Anterior cingulate cortex (tissue), 58 donors: ENCODE data around the gene LTBP1.
"Not testable (repeated sequence)": the region's sequence is repeated elsewhere in the genome, so short reads cannot be mapped to it uniquely, and the experiment has no call there.

Experiments
- DNase-seq, 58 donors: peaks; one replicate each; lab custom pipeline; 2025; lab: John Stamatoyannopoulos, UW

Gene LTBP1, protein sequence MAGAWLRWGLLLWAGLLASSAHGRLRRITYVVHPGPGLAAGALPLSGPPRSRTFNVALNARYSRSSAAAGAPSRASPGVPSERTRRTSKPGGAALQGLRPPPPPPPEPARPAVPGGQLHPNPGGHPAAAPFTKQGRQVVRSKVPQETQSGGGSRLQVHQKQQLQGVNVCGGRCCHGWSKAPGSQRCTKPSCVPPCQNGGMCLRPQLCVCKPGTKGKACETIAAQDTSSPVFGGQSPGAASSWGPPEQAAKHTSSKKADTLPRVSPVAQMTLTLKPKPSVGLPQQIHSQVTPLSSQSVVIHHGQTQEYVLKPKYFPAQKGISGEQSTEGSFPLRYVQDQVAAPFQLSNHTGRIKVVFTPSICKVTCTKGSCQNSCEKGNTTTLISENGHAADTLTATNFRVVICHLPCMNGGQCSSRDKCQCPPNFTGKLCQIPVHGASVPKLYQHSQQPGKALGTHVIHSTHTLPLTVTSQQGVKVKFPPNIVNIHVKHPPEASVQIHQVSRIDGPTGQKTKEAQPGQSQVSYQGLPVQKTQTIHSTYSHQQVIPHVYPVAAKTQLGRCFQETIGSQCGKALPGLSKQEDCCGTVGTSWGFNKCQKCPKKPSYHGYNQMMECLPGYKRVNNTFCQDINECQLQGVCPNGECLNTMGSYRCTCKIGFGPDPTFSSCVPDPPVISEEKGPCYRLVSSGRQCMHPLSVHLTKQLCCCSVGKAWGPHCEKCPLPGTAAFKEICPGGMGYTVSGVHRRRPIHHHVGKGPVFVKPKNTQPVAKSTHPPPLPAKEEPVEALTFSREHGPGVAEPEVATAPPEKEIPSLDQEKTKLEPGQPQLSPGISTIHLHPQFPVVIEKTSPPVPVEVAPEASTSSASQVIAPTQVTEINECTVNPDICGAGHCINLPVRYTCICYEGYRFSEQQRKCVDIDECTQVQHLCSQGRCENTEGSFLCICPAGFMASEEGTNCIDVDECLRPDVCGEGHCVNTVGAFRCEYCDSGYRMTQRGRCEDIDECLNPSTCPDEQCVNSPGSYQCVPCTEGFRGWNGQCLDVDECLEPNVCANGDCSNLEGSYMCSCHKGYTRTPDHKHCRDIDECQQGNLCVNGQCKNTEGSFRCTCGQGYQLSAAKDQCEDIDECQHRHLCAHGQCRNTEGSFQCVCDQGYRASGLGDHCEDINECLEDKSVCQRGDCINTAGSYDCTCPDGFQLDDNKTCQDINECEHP (N-terminal part only)

DNA sequence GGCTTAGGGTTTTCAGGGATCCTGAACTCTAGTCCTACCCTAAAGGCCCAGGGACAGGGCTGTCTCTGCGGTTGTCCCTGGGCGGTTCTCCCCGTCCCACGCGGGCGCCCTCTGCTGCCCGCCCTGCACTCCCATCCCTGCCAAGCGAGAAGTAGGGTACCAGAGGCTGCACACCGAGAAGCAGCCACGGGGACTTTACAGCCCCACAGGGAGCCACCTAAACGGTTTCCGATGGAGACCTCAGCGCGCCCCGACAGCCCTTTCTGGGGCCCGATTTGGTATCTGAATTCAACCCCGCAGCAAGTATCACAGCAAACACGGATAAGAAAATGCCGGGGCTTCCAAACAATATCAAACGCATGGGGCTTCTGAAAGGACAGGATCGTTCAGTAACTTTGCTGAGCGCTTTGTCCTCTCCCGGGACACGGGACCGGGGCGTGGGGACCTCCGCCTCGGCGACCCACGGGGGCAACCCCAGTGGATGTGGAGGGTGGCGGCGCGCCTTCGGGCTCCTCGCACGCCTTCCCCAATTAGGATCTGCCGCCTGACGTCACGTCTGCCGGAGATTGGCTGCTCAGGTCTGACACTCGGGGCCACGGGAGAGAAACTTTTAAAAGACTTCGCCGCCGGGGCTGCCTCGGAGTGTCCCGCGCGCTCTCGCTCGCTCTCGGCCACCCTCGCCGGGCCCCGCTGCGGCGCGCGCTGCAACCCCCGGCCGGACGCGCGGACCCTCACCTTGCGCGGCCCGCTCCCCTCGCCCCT is at the start of gene LTBP1:
TSS of gene LTBP1 (plus strand) at position 640 of the 762 bp plus-strand sequence. CDS start 372 bp downstream, outside the sequence.
- peak in 39 of 58 donors; percentile 6 to 65 (median 40) for DNase-seq

DNA sequence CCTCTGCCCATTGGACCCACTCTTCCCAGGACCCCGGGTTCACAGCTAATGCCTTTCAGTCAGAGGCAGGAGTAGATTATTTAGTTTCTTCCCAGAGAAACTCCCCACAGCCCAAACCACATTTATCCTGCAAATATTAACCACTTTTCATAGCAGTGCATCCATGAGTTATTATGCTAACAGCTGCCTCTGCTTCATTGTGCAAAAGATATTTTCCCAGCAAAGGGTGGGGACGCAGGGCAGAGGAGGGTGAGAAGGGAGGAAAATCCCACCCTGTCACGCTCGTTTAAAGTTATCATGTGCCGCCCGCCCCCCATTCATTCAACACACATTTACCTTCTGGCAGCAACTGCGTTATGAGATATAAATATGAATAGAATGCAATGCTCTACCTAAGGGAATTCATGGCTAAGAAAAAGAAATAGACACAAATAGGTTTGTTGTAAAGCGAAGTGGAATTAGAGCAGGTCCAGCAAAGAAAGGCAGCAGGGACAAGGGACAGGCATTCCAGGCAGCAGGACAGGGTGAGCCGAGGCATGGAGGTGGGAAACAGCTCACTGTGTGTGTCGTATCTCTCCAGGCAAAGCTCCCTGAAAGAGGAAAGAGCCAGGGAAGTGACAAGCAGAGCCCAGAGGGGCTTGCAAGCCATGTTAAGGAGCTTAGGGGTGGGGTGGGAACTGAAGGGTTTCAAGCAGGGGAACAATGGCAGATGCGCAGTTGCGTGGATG is 46.3 kb upstream of the LTBP1 start:
- DNase-seq: no peak

DNA sequence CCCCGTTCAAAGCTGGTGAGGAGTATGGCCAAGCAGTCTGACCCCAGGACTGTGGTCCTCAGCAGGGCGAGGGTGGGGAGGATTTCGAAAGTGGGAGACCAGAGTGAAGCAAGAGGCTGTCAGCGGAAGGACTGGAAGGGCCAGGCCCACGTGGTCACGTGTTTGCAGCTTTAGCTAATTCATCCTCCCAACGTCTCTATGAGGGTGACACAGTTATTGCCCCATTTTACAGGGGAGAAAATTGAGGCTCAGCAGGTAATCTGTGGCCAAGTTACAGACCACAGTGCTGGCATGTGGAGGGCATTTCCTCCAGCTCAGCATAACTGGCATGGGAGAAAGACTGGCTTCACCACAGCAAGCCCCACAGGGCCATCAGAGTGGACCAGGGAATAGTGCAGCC is 45.4 kb upstream of the LTBP1 start:
- DNase-seq: no peak

DNA sequence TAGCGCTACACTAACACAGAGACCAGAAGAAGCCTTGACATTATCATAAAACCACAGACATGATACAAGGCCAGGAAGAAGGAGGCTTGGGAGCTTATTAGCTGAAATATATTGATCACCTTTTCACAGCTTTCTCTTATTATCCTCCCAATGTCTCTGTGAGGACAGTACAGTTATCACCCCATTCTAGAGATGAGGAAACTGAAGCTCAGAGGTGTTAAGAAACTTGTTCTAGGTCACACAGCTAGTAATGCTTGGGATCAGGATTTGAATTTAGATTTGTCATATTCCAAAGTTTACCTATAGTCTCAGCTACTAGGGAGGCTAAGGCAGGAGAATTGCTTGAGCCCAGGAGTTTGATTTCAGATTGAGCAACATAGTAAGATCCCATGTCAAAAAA is 44.6 kb upstream of the LTBP1 start:
- no peak for DNase-seq

DNA sequence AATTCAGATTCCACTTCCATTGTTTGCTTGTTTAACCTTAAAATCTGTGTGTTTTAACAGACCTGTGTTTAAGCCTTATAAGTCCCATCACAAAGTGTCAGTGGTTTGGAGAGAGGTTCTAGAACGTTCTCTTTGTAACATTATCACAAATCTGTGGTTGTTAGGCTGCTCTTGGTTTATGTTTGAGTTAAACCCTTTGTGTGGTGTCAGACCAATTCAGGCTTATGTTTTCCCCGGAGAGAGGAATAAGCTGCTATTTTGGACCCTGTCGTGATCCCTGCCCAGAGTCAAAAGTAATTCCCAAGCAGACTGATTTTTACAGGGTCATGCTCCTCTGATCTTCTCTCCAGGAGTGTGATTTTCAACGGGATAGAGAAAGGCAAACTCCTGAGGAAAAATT is 43.8 kb upstream of the LTBP1 start:
- no peak for DNase-seq

DNA sequence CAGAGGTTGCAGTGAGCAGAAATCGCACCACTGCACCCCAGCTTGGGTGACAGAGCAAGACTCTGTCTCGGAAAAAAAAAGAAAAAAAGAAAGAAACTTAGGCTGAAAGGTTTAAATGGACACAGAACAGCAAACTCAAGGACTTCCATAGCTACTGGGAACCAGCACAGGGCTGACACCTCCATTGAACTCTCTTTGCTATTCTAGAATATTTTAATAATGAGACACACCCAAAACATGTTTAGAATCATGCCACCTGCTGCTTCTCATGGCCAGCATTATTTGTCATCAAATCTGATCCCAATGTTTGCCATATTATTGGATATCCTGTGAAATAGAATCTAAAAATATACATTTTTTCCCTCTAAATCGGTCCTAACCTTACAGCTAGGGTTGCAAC is 42.7 kb upstream of the LTBP1 start:
- no peak for DNase-seq

DNA sequence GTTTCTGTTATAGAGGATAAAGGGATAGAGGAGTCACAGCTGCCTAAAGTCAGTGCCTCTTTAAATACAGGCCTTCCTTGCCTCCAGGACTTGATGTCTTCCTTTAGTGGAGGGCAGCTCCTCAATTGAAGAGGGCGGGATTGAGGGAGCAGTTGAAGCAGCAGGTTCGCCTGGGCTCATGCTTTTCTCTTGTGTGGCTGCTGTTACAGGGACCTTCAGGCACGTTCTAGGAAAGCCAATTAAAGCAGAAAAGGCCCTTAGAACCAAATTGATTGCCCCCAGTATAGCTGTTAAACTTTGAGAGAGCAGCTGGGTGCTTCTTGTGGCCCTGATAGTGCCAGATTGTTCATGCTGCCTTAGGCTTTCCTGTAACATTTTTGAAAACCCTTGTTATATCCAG is 42.0 kb upstream of the LTBP1 start:
- DNase-seq: no peak

DNA sequence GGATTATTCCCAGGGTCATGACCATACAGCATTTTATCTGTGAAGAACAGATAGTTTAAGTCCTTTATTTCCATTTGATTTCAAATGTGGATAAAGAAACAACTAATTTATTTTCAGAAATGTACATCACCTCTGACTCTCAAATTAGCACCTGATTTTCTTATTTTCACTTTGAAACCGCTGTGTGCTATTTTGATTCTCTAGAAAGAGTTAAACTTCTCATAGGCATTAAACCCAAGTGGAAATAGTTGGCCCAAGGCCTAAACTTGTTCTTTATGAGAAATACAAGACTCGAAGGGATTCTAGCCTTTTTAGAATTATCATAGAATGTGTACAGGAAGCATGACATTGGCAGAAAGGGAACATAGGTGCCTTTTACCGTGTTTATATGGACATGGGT is 41.5 kb upstream of the LTBP1 start:
- DNase-seq: no peak

DNA sequence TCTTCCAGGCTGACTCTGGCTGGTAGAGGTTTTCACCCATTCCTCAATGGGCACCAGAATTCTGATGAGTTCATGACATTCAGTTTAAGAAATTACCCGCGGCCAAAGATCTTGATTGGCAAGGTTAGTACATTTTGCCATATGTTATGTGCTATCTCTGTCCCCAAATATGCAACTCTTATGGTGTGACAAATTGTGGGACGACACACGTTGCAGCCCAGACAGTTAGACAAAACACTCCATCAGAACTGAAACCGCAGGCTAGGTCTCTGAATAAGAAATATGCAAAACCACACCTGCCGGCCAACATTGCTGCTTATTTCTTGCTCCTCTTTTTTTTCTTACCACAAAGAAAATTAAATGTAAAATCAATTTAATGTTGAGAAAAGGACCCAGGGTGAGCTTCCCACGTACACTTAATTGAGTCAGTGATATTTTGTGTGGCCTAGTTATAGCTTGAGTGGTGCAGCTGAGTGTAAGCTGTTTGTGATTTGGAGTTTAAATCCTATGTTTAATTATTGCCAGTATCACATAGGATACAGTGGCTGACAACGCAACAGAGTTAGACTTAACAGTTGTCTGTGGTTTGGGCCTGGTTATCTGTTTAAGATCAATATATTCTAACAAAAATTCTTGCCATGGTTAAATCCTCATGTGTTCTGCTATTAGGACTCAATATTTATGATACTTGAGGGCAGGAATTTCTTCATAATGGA is 35.7 kb upstream of the LTBP1 start:
- DNase-seq: no peak

DNA sequence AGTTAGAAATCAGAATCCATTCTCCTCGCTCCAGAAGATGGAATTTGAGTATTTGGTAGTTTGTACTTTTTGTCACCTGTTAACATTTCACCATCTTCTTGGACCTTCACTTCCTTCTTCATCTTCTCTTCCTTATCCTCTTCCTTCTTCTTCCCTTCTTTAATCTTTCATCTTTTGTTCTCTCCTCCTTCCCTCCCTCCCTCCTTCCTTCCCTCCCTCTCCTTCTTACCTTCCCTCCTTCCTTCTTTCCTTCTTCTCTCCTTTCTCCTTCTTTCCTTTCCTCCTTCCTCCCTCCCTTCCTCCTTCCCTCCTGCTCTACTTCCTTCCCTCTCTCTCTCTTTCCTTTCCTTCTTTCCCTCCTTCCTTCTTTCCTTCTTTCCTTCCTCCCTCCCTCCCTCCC is 31.1 kb upstream of the LTBP1 start:
- no peak for DNase-seq

DNA sequence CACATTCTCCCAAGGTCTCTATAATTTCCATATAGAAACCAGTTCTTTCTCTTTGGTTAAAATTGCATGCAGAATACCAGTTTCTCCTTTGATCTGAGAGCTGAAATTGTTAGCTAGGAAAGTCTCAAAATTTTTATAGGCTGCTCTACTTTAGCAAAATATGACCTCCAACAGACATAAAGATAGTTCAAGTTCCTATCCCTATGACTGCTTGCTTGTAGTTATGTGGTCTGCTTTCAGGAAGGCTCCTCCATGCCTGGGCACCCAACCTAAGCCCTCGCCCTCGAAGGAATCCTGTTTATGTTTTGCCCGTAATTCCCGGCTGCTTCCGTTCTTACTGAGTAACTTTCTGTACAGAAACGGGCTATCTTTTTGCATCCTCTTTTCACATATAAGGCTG is 28.0 kb upstream of the LTBP1 start:
- DNase-seq: no peak

DNA sequence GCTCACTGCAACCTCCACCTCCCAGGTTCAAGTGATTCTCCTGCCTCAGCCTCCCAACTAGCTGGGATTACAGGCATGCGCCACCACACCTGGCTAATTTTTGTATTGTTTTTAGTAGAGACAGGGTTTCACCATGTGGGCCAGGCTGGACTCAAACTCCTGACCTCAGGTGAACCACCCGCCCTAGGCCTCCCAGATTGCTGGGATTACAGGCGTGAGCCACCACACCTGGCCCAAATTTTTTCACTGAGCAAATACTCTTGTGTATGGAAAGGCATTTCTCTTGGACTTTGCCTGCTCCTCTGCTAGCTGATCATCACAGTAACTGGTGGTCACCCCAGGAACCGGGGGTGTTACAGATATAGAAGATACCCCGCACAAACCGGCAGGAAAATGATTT is 26.9 kb upstream of the LTBP1 start:
- DNase-seq: not testable (repeated sequence)

DNA sequence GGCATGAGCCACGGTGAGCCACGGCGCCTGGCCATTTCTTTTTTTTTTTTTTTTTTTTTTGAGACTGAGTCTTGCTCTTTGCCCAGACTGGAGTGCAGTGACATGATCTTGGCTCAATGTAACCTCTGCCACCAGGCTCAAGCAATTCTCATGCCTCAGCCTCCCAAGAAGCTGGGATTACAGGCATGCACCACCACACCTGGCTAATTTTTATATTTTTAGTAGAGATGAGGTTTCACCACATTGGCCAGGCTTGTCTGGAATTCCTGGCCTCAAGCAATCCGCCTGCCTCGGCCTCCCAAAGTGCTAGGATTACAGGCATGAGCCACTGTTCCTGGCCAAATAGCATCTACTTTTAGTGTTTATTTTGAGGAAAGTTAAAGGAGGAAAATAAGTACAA is 25.3 kb upstream of the LTBP1 start:
- not testable (repeated sequence) for DNase-seq

DNA sequence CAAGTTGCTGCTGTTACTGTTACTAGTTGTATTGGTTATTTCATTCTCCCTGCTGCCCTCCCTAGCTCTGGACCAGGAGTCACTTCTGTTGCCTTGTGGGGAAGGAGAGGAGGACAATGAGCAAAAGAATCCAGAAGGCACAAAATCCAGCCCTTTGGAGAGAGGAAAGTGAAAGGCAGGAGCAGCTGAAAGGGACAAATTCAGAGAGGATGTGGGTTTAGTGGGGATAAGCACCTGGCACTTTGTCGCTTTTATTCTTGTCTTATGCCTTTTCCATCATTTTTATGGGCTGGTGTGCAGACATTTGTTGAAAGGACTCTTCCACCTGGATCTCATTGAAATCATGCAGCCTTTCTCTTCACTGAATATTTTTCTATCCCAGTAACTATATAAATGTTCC is 24.3 kb upstream of the LTBP1 start:
- DNase-seq: no peak

DNA sequence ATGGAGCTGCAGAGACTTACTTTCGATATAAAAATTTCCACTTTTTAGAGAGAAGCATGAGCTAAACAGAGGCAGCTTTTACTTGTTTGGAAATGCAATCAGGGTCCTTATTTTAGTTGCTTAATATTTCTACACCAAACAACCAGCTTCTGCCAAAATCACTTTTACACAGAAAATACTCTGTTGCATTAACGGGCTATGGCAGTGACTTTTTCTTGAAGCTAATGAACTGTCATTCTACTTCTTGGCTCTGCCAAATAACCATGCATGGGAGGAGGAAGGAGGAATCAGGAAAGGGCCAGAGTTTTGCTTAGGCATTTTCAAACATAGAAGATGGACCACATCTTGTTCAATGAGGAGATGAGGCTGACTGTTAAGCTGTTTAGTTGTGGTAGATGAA is 23.6 kb upstream of the LTBP1 start:
- DNase-seq: no peak

DNA sequence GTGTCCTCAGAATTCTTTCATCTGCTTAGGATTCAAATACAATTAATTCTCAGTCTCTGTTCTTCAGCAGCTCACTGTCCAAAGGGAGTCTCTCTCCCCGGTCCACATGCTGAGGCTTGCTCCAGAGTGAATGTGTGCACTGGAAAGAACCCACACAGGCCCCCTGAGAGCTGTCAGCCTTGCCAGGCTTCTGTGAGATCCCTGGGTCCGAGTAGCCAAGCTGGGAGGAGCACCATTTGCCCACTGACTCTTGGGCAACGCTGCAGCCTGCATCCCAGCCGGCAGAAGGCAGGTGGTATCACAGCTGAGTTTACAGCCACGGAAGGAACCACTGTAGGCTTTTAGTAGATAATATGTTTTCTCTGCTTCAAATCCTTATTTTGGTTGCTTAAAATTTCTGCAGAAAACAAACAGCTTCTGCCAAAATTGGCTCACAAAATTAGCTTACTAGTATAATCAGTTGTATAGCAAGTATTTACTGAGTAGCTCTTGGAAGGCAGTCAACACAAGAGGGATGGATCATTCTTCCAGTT is 21.4 kb upstream of the LTBP1 start:
- peak in 7 of 58 donors; percentile 2 to 43 (median 10) for DNase-seq

DNA sequence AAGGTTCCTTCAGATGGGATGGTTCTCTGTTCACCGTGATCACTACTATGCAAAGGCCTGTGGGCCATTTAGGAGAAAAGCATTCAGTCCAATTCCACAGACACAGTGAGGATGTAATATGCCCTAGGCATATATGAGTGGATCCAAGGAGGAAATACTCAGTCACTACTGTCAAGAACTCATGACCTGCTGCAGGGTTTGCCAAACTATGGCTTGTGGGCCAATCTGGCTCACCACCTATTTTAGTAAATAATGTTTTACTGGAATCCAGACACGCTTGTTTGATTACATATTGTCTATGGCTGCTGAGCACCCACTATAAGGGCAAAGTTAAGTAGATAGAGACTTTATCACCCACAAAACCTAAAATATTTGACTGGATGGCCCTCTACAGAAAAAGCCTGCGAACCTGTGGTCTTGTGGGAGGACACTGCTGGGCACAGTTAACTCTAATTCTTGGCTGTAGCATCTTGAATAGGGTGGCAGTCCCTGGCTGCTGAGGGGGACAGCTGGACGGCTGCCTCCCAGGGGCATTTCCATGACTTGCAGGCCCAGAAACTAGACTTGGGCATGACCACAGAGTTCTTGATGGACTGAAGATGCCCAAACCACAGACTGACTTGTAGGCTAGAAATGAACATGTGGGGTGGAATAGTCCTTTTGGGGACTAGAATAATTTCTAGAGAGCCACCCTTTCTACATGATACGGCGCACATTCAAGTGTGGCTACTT is 20.6 kb upstream of the LTBP1 start:
- DNase-seq: peak in 2 of 58 donors; percentile 5 to 32

DNA sequence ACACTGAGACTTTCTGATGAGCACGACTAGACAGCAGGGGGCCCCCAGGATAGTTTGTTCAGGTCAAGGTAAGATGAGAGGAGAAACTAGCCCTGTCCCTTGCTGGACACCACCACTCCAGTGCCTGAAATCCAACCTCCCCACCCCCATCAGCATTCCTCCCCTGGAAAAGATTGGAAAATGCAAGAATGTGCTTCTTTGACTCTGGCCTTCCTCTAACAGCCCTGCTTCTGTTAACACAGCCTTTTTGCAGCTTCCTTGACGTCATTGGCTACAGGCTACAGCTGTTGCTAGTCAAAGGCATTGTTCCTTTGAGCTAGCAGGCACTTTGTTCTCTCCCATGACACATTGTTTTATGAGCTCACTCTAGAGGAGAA is 20.1 kb upstream of the LTBP1 start:
- peak in 23 of 58 donors; percentile 4 to 69 (median 25) for DNase-seq
